Rectal smooth muscle tissue (tissue), 1 donor: ENCODE results near the gene NUB1.

ENCODE experiments used
- H3K27ac ChIP-seq: one replicate; pipeline ENCODE4 v1.7.0; 2013; ENCODE audit warnings: low read depth, low read length, inconsistent platforms
- H3K27me3 ChIP-seq: one replicate; pipeline ENCODE4 v1.7.0; 2013; ENCODE audit warnings: low read length; ENCODE audit not compliant: control insufficient read depth, insufficient read depth
- H3K36me3 ChIP-seq: one replicate; pipeline ENCODE4 v1.7.0; 2013; ENCODE audit warnings: low read length; ENCODE audit not compliant: control insufficient read depth, insufficient read depth
- H3K4me1 ChIP-seq: one replicate; pipeline ENCODE4 v1.7.0; 2013; ENCODE audit warnings: low read length; ENCODE audit not compliant: control insufficient read depth, insufficient read depth
- H3K4me3 ChIP-seq: one replicate; pipeline ENCODE4 v1.7.0; 2013; ENCODE audit warnings: low read length
- H3K9ac ChIP-seq: one replicate; pipeline ENCODE4 v1.7.0; 2013; ENCODE audit warnings: low read length

The NUB1 gene

GRCh38 chr7:151409667-151410404 lies 68.2 kb downstream of the NUB1 start, which contains the start of gene WDR86:
WDR86 (minus strand) TSS chr7:151410038; CDS start chr7:151409589, 449 bp downstream.
- peak within 1 kb of the TSS; percentile 58 for H3K4me3 ChIP-seq
- no peaks in the 10 kb centered on the region for H3K4me1 ChIP-seq
- no peaks in the 10 kb centered on the region for H3K36me3 ChIP-seq
- H3K9ac ChIP-seq, result no peak within 1 kb of the TSS
- H3K27me3 ChIP-seq, result peaks cover 11% of the 10 kb centered on the region
- H3K27ac ChIP-seq, result peak within 1 kb of the TSS; percentile 44

DNA sequence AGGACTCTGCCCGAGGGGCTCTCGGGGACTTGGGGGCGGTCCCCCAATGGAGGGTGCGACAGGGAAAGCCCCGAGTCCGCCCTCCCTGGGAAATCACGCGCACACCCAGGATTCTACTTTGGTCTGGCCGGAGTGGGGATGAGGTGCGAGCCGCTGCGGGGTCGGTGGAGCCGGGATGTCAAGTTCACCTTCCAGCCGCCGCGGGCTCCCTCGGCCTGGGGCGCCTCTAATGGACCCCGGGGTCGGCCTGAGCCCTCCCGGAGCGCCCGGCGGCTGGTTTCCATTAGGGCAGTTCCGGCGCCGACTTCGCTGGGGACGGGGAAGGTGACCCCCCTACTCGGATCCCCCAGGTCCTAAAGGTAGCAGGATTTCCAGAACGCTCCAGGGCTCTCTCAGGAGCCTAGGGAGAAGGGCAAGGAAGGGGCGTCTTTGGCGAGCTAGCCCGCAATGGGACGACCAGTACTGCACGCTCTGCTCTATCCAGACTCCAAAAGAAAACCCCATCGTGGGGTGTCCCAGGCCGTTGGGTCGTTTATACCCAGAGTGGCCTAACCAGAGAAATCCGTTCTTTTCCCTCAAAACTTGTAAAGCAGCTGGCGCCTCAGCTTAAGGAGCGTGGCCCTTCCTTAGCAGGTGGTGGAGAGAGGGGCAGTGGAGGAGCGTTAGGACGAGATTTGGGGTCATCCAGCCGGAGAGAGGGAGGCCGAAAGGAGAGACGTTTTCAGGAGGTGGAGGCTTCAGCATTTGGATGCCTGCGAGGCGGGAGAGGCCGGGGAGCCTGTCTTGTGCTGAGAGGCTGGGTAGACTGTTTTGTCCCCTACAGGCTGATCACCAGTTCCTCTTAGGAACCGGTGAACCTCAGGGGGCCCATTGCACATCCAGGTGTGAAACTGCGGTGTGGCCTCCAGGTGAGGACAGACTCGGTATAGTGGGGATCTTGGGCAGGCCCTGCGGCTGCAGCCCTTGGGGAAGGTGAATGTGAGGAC lies 69.1 kb downstream of the NUB1 start:
- Histone ChIP-seq H3K9ac (no peak overlapping the region), H3K27ac (no peak overlapping the region), H3K4me1 (no peaks in the 10 kb centered on the region), H3K4me3 (peak overlapping the region; percentile 58), H3K27me3 (peaks cover 11% of the 10 kb centered on the region), H3K36me3 (no peaks in the 10 kb centered on the region)

- H3K36me3 ChIP-seq, result no peaks in the 10 kb centered on the region
- no peak overlapping the region for H3K9ac ChIP-seq
- H3K4me1 ChIP-seq, result no peaks in the 10 kb centered on the region
- H3K27me3 ChIP-seq, result peaks cover 11% of the 10 kb centered on the region
- H3K4me3 ChIP-seq, result no peak overlapping the region
- no peak overlapping the region for H3K27ac ChIP-seq
Observed at GRCh38 chr7:151411551-151411950, 69.9 kb downstream of the NUB1 start.

GRCh38 chr7:151412318-151412717 lies 70.7 kb downstream of the NUB1 start:
- H3K27ac ChIP-seq, result no peak overlapping the region
- H3K4me3 ChIP-seq, result no peak overlapping the region
- peaks cover 11% of the 10 kb centered on the region for H3K27me3 ChIP-seq
- no peaks in the 10 kb centered on the region for H3K4me1 ChIP-seq
- no peaks in the 10 kb centered on the region for H3K36me3 ChIP-seq
- no peak overlapping the region for H3K9ac ChIP-seq

DNA sequence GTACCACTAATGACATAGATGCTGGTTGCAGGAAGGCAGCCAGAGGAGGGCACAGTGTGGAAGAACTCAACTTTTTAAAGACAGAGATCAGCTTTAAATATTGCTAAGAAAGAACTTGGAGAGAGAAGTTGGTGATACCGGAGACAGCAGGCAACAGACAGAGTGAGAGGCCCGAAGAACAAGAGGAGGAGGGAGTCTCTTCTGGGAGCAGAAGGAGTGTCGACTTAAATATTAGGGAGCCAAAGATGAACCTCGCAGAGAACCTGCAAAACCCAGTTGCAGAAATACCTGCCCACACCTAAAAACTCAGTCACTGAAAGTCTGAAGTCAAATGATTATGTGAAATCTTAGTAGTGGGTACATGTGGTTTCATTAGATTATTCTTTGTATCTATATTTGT lies 71.6 kb downstream of the NUB1 start:
- Histone ChIP-seq H3K9ac (no peak overlapping the region), H3K36me3 (no peaks in the 10 kb centered on the region), H3K27ac (no peak overlapping the region), H3K4me3 (no peak overlapping the region), H3K27me3 (peaks cover 11% of the 10 kb centered on the region), H3K4me1 (no peaks in the 10 kb centered on the region)

DNA sequence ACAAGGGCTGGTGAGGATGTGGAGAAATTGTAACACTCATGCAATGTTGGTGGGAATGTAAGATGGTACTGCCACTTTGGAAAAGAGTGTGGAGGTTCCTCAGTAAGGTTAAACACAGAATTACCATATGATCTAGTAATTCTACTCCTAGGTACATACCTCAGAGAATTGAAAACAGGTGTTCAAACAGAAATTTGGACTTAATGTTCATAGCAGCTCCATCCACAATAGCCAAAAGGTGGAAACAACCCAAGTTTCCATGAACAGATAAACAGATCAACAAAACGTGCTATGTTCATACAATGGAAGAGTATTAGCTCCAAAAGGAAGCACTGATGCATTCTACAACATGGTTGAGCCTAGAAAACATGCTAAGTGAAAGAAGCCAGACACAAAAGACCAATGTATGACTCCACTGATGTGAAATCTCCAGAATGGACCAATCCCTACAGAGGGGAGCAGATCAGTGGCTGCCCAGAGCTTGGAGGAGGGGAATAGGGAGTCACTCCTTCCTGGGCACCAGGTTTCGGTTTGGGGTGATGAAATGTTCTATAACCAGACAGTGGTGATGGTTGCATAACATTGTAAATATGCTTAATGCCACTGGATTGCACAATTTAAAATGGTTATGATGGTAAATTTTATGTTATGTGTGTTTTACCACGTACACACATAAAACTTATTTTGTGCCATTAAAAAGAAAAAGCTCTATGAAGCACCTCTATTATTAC lies 73.9 kb downstream of the NUB1 start:
- Histone ChIP-seq H3K27me3 (no peaks in the 10 kb centered on the region), H3K27ac (no peak overlapping the region), H3K9ac (no peak overlapping the region), H3K4me1 (no peaks in the 10 kb centered on the region), H3K36me3 (no peaks in the 10 kb centered on the region), H3K4me3 (no peak overlapping the region)

DNA sequence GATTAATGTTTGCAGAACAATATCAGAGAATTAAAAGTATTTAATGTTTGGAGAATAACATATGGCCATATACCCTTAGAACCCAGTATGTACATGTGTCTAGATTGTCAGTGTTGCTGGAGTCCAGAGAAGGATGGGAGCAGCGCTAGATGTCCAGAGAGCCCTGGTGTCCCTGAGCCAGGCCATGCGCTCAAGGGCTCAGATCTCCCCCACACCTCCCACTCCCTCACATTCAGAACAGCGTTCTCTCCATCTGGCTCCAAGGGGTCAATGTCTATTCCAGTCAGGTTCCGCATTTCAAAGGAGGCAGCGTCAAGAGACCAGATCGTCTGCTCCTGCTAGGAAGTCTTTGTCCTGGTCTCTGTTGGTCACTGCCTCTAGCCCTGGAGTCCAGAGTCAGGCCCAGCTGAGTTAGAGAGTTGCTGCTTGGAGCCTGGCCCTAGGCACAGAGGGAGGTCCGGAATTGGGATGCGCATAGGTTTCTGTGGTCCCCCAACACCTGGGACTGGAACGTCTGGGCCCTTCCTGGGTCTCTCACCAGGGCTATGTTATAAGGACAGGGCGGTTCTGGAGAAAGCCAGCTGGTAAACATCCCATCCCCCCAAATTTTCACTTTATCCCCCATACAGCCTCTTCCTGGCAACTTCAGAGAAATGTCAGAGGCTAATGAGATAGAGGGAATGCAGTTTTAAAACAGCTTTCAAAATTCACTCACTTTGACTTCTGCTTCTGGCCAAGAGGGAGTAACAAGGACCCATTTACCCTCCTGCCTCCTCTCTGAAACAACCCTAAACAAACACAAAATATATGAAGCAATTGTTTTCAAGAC lies 74.7 kb downstream of the NUB1 start:
- Histone ChIP-seq H3K4me1 (no peaks in the 10 kb centered on the region), H3K36me3 (no peaks in the 10 kb centered on the region), H3K27me3 (no peaks in the 10 kb centered on the region), H3K4me3 (no peak overlapping the region), H3K27ac (no peak overlapping the region), H3K9ac (no peak overlapping the region)

DNA sequence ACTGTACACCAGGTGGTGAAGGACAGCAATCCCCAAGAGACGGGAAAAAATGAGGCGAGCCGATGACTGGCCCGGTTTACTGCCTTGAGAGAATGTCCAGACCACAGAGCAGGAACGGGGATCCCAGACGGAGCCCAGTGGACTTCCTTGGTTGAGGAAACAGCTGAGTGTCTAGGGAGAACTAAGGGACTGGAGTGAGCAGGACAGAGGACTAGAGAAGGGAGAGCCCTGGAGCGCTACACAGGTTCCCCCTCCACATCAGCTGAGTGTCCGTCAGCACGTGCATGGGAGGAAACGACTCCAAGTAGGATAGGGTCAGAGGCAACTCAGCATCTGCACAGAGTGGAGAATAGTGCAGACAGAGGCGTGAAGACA lies 75.3 kb downstream of the NUB1 start:
- no peaks in the 10 kb centered on the region for H3K27me3 ChIP-seq
- no peak overlapping the region for H3K27ac ChIP-seq
- H3K4me1 ChIP-seq, result no peaks in the 10 kb centered on the region
- no peak overlapping the region for H3K4me3 ChIP-seq
- H3K36me3 ChIP-seq, result no peaks in the 10 kb centered on the region
- H3K9ac ChIP-seq, result no peak overlapping the region

- Histone ChIP-seq H3K9ac (no peak overlapping the region), H3K27ac (no peak overlapping the region), H3K4me3 (no peak overlapping the region), H3K4me1 (no peaks in the 10 kb centered on the region), H3K27me3 (no peaks in the 10 kb centered on the region), H3K36me3 (no peaks in the 10 kb centered on the region)
Observed at GRCh38 chr7:151420144-151420543, 78.5 kb downstream of the NUB1 start.

GRCh38 chr7:151422212-151422611 lies 80.6 kb downstream of the NUB1 start:
- no peak overlapping the region for H3K4me3 ChIP-seq
- H3K27me3 ChIP-seq, result no peaks in the 10 kb centered on the region
- H3K9ac ChIP-seq, result no peak overlapping the region
- no peaks in the 10 kb centered on the region for H3K36me3 ChIP-seq
- no peak overlapping the region for H3K27ac ChIP-seq
- H3K4me1 ChIP-seq, result peaks cover 2% of the 10 kb centered on the region

DNA sequence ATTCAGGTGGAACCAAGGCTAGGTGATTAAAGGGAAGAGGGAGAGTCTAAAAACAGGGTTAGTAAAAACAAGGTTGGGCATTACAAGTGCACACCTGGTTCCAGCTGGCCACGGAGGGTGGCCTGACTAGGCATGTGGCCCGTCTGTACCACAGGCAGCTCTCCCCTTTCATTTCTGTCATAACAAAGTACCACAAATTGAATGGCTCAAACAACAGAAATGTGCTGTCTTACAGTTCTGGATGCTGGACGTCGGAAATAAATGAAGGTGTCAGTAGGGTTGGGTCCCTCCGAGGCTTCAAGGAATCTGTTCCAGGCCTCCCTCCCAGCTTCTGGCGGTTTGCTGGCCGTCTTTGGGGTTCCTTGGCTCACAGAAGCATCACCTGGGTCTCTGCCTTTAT lies 81.6 kb downstream of the NUB1 start:
- no peak overlapping the region for H3K9ac ChIP-seq
- H3K4me3 ChIP-seq, result no peak overlapping the region
- H3K4me1 ChIP-seq, result peaks cover 2% of the 10 kb centered on the region
- H3K36me3 ChIP-seq, result no peaks in the 10 kb centered on the region
- no peak overlapping the region for H3K27ac ChIP-seq
- no peaks in the 10 kb centered on the region for H3K27me3 ChIP-seq
